ENCODE results near the gene ZNF782. TPM values are rescaled to one million over a fixed set of nuclear protein-coding genes. Genes with fewer than 3 reads are reported as not detected.
"Not testable (repeated sequence)": the region's sequence is repeated elsewhere in the genome, so short reads cannot be mapped to it uniquely, and the experiment has no call there.

ZNF782 gene
- 10 to 100 TPM in 2 of 5 donors, 1 to 10 TPM in 3; 8.8 to 16.2 (median 9.5) TPM for total RNA-seq
- 12.1 TPM for total RNA-seq (2013)
- total RNA-seq = 6.8 to 25.8 (median 13.4) reads per million in 29 experiments

DNA sequence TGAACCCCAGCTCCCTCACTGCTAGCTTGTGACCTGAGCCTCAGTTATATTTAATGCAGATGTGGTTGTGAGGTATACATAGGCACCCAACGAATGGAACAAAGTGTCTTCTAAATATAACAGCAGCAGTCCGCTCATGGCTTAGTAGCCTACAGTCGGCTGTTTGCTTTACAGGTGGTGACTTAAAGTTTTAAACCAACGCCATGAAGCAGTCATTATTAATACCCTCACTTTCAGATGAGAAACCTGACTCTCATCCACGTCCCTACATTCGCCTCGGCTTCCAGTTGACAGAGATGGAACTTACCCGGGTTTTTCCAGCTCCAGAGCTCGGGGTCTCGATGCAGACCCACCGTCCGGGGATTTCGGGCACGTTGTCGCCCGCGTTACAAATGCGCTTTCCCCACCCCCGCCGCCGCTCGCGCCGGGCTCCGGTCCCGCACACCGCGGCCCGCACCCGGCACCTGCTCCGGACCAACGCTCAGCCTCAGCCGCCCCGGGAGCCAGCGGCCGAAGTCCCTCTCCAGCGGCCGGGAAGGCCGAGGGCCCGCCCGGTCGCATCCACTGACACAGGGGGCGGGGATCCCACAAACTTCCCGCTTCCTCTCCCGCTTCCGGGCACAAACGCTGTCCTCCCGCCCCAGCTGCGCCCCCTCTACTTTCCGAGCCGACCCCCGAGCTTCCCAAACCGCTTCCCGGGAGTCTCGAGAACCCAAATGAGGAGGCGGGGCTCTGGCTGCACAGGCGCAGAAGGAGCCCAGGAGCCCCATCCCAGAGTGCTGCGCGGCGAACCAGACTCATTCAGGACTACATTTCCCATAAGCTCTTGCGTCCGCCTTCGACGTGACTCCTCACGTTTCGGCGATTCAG lies at the start of gene ZNF782:
Gene ZNF782 (minus strand): TSS at position 734 of the 870 bp plus-strand sequence. CDS start 2,553 bp downstream, outside the sequence.
- Histone ChIP-seq H3K9me3 (no peaks in the 10 kb centered on the region), H3K27ac (ENCODE audit: low read length) (peak within 1 kb of the TSS; percentile 40), H3K36me3 (ENCODE audit: control insufficient read depth in 2 of 2, extremely low read depth in 1 of 2, insufficient read depth in 1 of 2, low read length in 1 of 2) (no peaks in the 10 kb centered on the region), H3K27me3 (replicated peaks in 1 of 2; ENCODE audit: control insufficient read depth in 2 of 2, extremely low read depth in 1 of 2, insufficient read depth in 2 of 2, low read length in 1 of 2) (no peaks in the 10 kb centered on the region), H3K4me3 (ENCODE audit: control insufficient read depth in 1 of 2, extremely low read depth in 1 of 2, low read length in 1 of 2) (peak within 1 kb of the TSS; percentile 75 to 88), H3K4me1 (ENCODE audit: control insufficient read depth in 1 of 2, extremely low read depth in 1 of 2, insufficient read depth in 2 of 2, low read length in 2 of 2) (peaks cover 14 to 20% of the 10 kb centered on the region in 2 experiments)
- under 1% methylated on average over 63 of the region's 67 CpGs for WGBS (ENCODE audit: insufficient coverage)
- Mint-ChIP-seq H3K27me3 (no peaks in the 10 kb centered on the region), H3K4me1 (peaks cover 48 to 53% (median 50%) of the 10 kb centered on the region in 3 donors), H3K27ac (peak within 1 kb of the TSS; percentile 97 to 99), H3K36me3 (peaks cover 12% of the 10 kb centered on the region), H3K4me3 (peak within 1 kb of the TSS; percentile 98 to 100 (median 100)), H3K9me3 (no peaks in the 10 kb centered on the region)
- POLR2A ChIA-PET = interaction anchor here (0.6 to 1.5 kb wide), 4 partner anchors 11 to 779 kb away, joined by 3 to 7 read pairs (median 4); partner anchors contain the start of genes NCBP1 (in 2 of the 2) and TSTD2 (in 2 of the 2)
- CTCF ChIA-PET = interaction anchor here (0.6 to 1.8 kb wide), 10 partner anchors 21 to 762 kb away, joined by 3 to 6 read pairs (median 4); partner anchors contain the start of gene TDRD7 (in 1 of the 2)
- peak; percentile 64 to 91 (median 77) for DNase-seq
- peak; percentile 93 to 94 (median 93) for ATAC-seq (replicated peaks in 1 of 4)

DNA sequence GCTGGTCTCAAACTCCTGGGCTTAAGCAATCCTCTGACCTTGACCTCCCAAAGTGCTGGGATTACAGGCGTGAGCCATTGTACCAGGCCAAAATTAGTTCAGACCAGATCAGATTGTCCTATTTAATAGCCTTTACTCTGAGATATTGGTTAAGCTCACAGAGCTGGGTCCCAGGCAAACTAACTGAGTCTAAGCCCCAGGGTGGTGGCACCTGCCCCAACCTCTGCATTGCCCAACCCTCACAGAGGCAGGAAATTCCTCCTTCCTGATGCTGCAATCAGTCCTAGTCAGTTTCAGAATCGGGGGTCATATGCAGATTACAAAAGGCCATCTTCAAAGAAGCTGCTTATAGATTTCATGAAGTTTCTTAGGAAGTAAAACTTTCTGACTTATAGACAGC lies 45.7 kb upstream of the ZNF782 start:
- H3K27me3 Mint-ChIP-seq; DNase-seq; H3K4me3 Mint-ChIP-seq; H3K27ac Mint-ChIP-seq; CTCF ChIA-PET; H3K4me1 Mint-ChIP-seq; H3K4me3 ChIP-seq (ENCODE audit: control insufficient read depth in 1 of 2, extremely low read depth in 1 of 2, low read length in 1 of 2); H3K9me3 ChIP-seq; H3K9me3 Mint-ChIP-seq; POLR2A ChIA-PET; H3K4me1 ChIP-seq (ENCODE audit: control insufficient read depth in 1 of 2, extremely low read depth in 1 of 2, insufficient read depth in 2 of 2, low read length in 2 of 2); H3K27me3 ChIP-seq (replicated peaks in 1 of 2; ENCODE audit: control insufficient read depth in 2 of 2, extremely low read depth in 1 of 2, insufficient read depth in 2 of 2, low read length in 1 of 2); ATAC-seq (replicated peaks in 1 of 4); H3K27ac ChIP-seq (ENCODE audit: low read length): not testable (repeated sequence)
- WGBS (ENCODE audit: insufficient coverage) = no CpG with 5 or more reads among the region's 2 CpGs
- H3K36me3 ChIP-seq (ENCODE audit: control insufficient read depth in 2 of 2, extremely low read depth in 1 of 2, insufficient read depth in 1 of 2, low read length in 1 of 2) = peaks cover 0 to 12% of the 10 kb centered on the region in 2 donors
- H3K36me3 Mint-ChIP-seq = peaks cover 24% of the 10 kb centered on the region

GRCh38 chr9:96892131-96892530 lies 37.8 kb upstream of the ZNF782 start:
- ChIA-PET POLR2A (no interaction called here), CTCF (no interaction called here)
- H3K4me1 ChIP-seq (ENCODE audit: control insufficient read depth in 1 of 2, extremely low read depth in 1 of 2, insufficient read depth in 2 of 2, low read length in 2 of 2) = no peaks in the 10 kb centered on the region
- DNase-seq (no peak), ATAC-seq (replicated peaks in 1 of 4) (no peak)
- peaks cover 0 to 5% (median 0%) of the 10 kb centered on the region in 3 donors for H3K9me3 Mint-ChIP-seq
- no peaks in the 10 kb centered on the region for H3K27me3 ChIP-seq (replicated peaks in 1 of 2; ENCODE audit: control insufficient read depth in 2 of 2, extremely low read depth in 1 of 2, insufficient read depth in 2 of 2, low read length in 1 of 2)
- H3K36me3 ChIP-seq (ENCODE audit: control insufficient read depth in 2 of 2, extremely low read depth in 1 of 2, insufficient read depth in 1 of 2, low read length in 1 of 2) = peaks cover 0 to 16% of the 10 kb centered on the region in 2 donors
- no peak overlapping the region for H3K27ac ChIP-seq (ENCODE audit: low read length)
- no peak overlapping the region for H3K4me3 ChIP-seq (ENCODE audit: control insufficient read depth in 1 of 2, extremely low read depth in 1 of 2, low read length in 1 of 2)
- 98% methylated on average over 5 of the region's 7 CpGs for WGBS (ENCODE audit: insufficient coverage)
- no peak overlapping the region for H3K4me3 Mint-ChIP-seq
- H3K27me3 Mint-ChIP-seq = no peaks in the 10 kb centered on the region
- H3K9me3 ChIP-seq = no peaks in the 10 kb centered on the region
- H3K27ac Mint-ChIP-seq = no peak overlapping the region
- H3K4me1 Mint-ChIP-seq = no peaks in the 10 kb centered on the region
- peaks cover 66% of the 10 kb centered on the region for H3K36me3 Mint-ChIP-seq

DNA sequence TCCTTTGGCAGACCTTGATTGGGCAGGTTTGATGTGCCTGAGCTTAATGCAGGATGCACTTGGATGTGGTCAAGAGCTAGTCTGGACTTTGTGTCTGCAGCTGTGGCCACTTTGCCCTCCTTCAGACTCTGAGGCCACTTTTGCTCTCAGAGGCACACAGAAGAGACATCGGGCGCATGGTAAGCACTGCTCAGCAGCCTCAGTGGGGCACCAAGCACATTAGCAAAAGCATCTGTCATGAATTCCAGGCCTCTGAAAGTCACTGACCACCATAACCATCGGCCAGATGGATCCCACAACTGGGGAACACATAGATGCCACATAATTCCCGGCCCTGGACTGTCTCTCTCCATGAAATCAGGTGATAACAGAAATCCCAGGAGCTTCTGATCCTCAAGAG lies 34.3 kb upstream of the ZNF782 start:
- 90% methylated on average over 4 of the region's 4 CpGs for WGBS (ENCODE audit: insufficient coverage)
- H3K4me1 ChIP-seq (ENCODE audit: control insufficient read depth in 1 of 2, extremely low read depth in 1 of 2, insufficient read depth in 2 of 2, low read length in 2 of 2) = no peaks in the 10 kb centered on the region
- H3K9me3 Mint-ChIP-seq = peaks cover 0 to 8% (median 0%) of the 10 kb centered on the region in 3 donors
- H3K36me3 ChIP-seq (ENCODE audit: control insufficient read depth in 2 of 2, extremely low read depth in 1 of 2, insufficient read depth in 1 of 2, low read length in 1 of 2) = no peaks in the 10 kb centered on the region
- no peak overlapping the region for H3K4me3 Mint-ChIP-seq
- no peaks in the 10 kb centered on the region for H3K9me3 ChIP-seq
- no peak for DNase-seq
- ChIA-PET POLR2A (no interaction called here), CTCF (no interaction called here)
- no peak overlapping the region for H3K4me3 ChIP-seq (ENCODE audit: control insufficient read depth in 1 of 2, extremely low read depth in 1 of 2, low read length in 1 of 2)
- no peaks in the 10 kb centered on the region for H3K27me3 Mint-ChIP-seq
- ATAC-seq (replicated peaks in 1 of 4) = no peak
- no peaks in the 10 kb centered on the region for H3K27me3 ChIP-seq (replicated peaks in 1 of 2; ENCODE audit: control insufficient read depth in 2 of 2, extremely low read depth in 1 of 2, insufficient read depth in 2 of 2, low read length in 1 of 2)
- no peak overlapping the region for H3K27ac ChIP-seq (ENCODE audit: low read length)
- H3K27ac Mint-ChIP-seq = no peak overlapping the region
- H3K36me3 Mint-ChIP-seq = peaks cover 53% of the 10 kb centered on the region
- no peaks in the 10 kb centered on the region for H3K4me1 Mint-ChIP-seq

- Histone ChIP-seq H3K27ac (ENCODE audit: low read length) (no peak overlapping the region), H3K4me3 (ENCODE audit: control insufficient read depth in 1 of 2, extremely low read depth in 1 of 2, low read length in 1 of 2) (no peak overlapping the region), H3K36me3 (ENCODE audit: control insufficient read depth in 2 of 2, extremely low read depth in 1 of 2, insufficient read depth in 1 of 2, low read length in 1 of 2) (no peaks in the 10 kb centered on the region), H3K27me3 (replicated peaks in 1 of 2; ENCODE audit: control insufficient read depth in 2 of 2, extremely low read depth in 1 of 2, insufficient read depth in 2 of 2, low read length in 1 of 2) (no peaks in the 10 kb centered on the region), H3K4me1 (ENCODE audit: control insufficient read depth in 1 of 2, extremely low read depth in 1 of 2, insufficient read depth in 2 of 2, low read length in 2 of 2) (no peaks in the 10 kb centered on the region), H3K9me3 (no peaks in the 10 kb centered on the region)
- DNase-seq = no peak
- Mint-ChIP-seq H3K9me3 (peaks cover 0 to 8% (median 4%) of the 10 kb centered on the region in 3 donors), H3K4me3 (no peak overlapping the region), H3K36me3 (peaks cover 39% of the 10 kb centered on the region), H3K4me1 (no peaks in the 10 kb centered on the region), H3K27ac (no peak overlapping the region), H3K27me3 (peaks cover 2 to 3% of the 10 kb centered on the region in 2 donors)
- ChIA-PET CTCF (no interaction called here), POLR2A (no interaction called here)
- no peak for ATAC-seq (replicated peaks in 1 of 4)
Observed at GRCh38 chr9:96885424-96885823, 31.1 kb upstream of the ZNF782 start.

DNA sequence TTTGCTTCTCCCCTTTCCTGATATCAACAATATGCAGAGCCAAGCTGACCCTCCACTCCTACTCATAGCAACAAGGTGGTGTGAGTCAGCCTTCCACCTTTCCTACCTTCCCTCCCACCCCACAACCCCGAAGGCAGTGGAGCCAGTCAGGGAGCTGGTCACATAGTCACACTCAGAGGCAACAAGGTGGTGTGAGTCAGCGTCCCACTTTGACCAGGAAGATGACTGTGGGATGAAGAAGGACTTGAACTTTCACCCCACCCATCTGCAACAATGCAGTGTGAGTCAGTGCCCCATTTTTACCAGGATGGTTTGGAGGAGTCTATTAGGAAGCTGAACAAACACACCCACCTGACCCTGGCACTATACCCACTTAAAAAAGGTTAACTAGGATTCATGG lies 30.1 kb upstream of the ZNF782 start:
- H3K4me1 ChIP-seq (ENCODE audit: control insufficient read depth in 1 of 2, extremely low read depth in 1 of 2, insufficient read depth in 2 of 2, low read length in 2 of 2) = no peaks in the 10 kb centered on the region
- H3K9me3 ChIP-seq = no peaks in the 10 kb centered on the region
- Mint-ChIP-seq H3K36me3 (peaks cover 32% of the 10 kb centered on the region), H3K4me3 (no peak overlapping the region), H3K27ac (no peak overlapping the region), H3K4me1 (no peaks in the 10 kb centered on the region), H3K9me3 (peaks cover 0 to 8% (median 4%) of the 10 kb centered on the region in 3 donors), H3K27me3 (peaks cover 2 to 8% of the 10 kb centered on the region in 2 donors)
- ChIA-PET POLR2A (no interaction called here), CTCF (no interaction called here)
- no peak overlapping the region for H3K27ac ChIP-seq (ENCODE audit: low read length)
- no peaks in the 10 kb centered on the region for H3K36me3 ChIP-seq (ENCODE audit: control insufficient read depth in 2 of 2, extremely low read depth in 1 of 2, insufficient read depth in 1 of 2, low read length in 1 of 2)
- ATAC-seq (replicated peaks in 1 of 4) (no peak), DNase-seq (no peak)
- no CpG with 5 or more reads among the region's 2 CpGs for WGBS (ENCODE audit: insufficient coverage)
- H3K27me3 ChIP-seq (replicated peaks in 1 of 2; ENCODE audit: control insufficient read depth in 2 of 2, extremely low read depth in 1 of 2, insufficient read depth in 2 of 2, low read length in 1 of 2) = no peaks in the 10 kb centered on the region
- H3K4me3 ChIP-seq (ENCODE audit: control insufficient read depth in 1 of 2, extremely low read depth in 1 of 2, low read length in 1 of 2) = no peak overlapping the region

Measured in T-cell (primary cell).